Measurements from ENCODE around the gene DNM3.

The DNM3 gene

DNA sequence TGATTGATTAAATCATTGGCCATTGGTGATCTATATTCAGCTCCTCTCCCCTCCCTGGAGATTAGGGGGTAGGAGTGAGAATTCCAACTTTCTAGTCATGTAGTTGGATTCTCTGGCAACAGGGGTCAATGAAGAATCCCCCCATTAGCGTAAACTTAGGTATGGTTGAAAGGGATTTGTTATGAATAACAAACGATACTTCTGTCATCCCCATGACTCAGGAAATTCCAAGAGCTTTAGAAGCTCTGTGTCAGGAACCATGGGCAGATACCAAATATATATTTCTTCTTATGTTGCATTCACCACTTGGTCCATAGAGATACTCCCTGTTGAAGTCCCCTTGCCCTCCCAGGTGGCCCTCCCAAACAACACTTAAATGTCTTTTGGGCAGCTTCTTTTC lies 124.5 kb downstream of the DNM3 start:
- no peak overlapping the region for H3K4me3 ChIP-seq (ENCODE audit: low read depth, low read length)
- TF ChIP-seq, protein P1, sequence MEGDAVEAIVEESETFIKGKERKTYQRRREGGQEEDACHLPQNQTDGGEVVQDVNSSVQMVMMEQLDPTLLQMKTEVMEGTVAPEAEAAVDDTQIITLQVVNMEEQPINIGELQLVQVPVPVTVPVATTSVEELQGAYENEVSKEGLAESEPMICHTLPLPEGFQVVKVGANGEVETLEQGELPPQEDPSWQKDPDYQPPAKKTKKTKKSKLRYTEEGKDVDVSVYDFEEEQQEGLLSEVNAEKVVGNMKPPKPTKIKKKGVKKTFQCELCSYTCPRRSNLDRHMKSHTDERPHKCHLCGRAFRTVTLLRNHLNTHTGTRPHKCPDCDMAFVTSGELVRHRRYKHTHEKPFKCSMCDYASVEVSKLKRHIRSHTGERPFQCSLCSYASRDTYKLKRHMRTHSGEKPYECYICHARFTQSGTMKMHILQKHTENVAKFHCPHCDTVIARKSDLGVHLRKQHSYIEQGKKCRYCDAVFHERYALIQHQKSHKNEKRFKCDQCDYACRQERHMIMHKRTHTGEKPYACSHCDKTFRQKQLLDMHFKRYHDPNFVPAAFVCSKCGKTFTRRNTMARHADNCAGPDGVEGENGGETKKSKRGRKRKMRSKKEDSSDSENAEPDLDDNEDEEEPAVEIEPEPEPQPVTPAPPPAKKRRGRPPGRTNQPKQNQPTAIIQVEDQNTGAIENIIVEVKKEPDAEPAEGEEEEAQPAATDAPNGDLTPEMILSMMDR (IDR thresholded peaks at IDR 0.05; ENCODE audit: insufficient read depth, low read depth, low read length, missing control alignments): no peak
- no peak for DNase-seq (ENCODE audit: low read depth)

DNA sequence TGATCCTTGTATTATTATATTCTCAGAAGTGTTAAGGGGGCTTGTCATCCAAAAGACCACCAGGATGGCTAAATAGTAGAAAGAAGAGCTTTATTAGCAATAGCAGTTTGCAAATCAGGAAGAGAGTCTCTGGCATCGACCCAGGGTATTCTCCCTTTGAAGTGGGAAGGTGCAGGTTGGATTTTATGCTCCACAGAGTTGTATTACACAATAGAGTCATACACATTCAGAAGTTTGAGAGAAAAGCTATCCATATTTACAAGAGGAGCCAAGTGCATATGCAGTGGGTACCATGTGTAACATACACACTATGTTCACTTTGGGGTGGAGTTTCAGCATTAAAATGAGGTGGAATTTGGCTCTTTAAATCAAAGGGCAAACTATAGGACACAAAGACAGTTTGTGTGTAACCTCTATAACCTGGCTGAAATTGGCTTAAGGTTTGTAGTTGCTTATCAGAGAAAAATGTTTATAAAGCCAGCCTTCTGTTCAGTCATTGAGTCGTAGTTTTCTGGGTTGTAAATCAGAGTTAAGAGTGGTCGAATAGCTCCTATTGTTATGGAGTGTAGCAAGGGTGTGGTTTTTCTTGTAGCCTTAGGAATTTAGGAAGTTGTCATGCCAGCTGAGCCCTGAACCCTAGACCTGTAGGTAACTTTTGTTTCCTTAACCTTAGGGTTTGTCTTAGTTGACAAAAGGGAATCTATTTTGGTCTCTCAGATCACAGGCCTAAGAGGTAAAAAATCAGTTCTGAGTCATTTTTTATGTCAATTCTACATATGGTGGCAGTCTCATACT lies 125.3 kb downstream of the DNM3 start:
- DNase-seq (ENCODE audit: low read depth): no peak
- no peak overlapping the region for H3K4me3 ChIP-seq (ENCODE audit: low read depth, low read length)
- TF ChIP-seq, protein P1 (IDR thresholded peaks at IDR 0.05; ENCODE audit: insufficient read depth, low read depth, low read length, missing control alignments): no peak

DNA sequence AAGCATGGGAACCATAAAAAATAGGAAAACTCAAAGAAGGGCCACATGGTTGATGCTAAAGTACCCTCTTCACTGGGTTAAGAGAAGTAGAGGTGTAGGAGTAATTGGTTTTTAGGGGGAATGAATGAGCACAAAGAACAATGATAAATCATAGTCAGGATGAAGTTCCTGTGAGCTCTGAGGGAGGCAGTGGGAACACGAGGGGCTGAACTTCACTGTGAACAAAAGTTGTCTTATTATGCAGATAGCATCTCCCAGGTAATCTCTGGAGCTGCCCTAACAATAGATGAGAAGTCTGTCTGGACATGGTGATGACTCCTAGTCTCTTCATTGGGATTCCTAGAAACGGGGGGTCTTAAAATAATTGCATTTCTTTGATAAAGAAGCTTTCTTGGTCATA lies 127.9 kb downstream of the DNM3 start:
- TF ChIP-seq, protein P1 (IDR thresholded peaks at IDR 0.05; ENCODE audit: insufficient read depth, low read depth, low read length, missing control alignments): no peak
- DNase-seq (ENCODE audit: low read depth): no peak
- H3K4me3 ChIP-seq (ENCODE audit: low read depth, low read length): no peak overlapping the region

DNA sequence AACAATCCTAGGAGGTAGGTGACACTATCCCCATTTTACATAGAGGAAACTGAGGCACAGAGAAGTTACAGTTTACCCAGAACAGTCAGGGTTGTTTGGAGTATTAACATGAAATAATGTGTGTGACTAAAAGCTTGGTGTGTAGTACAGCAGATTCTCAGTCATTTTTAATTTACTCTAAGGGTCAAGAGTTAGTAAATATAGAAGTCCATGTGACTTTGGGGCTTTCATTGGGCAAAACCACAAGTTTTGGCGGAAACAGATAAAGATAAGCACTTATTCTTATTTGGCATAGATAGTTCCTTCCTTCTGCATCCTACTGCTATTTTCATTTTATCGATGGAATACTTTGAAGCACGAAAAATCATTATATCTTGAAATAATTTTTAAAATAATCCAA lies 128.5 kb downstream of the DNM3 start:
- TF ChIP-seq, protein P1 (IDR thresholded peaks at IDR 0.05; ENCODE audit: insufficient read depth, low read depth, low read length, missing control alignments): no peak
- no peak for DNase-seq (ENCODE audit: low read depth)
- H3K4me3 ChIP-seq (ENCODE audit: low read depth, low read length): no peak overlapping the region

DNA sequence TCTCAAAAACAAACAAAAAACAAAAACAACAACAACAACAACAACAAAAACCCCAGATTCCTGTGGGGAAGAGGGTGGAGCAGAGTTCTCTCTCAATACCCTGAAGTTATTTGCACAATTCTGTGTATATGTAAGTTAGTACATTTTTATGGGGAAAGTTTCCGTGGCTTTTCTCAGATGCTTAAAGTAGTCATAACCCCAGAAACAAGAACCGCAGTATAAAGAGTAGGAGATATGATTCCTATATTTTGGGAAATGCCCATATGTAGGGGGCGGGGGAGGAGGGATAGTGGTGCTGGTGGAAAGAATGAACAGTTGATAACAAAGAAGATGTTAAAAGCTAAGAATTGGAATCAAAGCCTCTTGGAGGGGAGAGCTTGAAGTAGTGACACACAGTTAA lies 131.5 kb downstream of the DNM3 start:
- no peak for DNase-seq (ENCODE audit: low read depth)
- H3K4me3 ChIP-seq (ENCODE audit: low read depth, low read length): no peak overlapping the region
- TF ChIP-seq, protein P1 (IDR thresholded peaks at IDR 0.05; ENCODE audit: insufficient read depth, low read depth, low read length, missing control alignments): no peak

DNA sequence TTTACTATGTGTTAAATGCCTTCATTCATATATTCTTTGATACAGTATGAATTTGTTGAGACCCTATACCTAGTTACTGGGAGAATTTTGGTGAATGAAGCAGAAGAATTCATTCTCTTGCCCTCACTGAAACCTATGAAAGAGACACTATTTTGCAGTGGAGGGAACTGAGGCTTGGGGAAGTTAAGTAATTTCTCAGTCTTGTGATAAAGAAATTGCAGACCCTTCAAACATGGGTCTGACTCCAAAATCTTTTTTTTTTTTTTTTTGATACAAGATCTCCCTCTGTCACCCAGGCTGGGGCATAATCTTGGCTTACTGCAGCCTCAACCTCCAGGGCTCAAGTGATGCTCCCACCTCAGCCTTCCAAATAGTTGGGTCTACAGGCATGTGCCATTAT lies 132.1 kb downstream of the DNM3 start:
- no peak for DNase-seq (ENCODE audit: low read depth)
- TF ChIP-seq, protein P1 (IDR thresholded peaks at IDR 0.05; ENCODE audit: insufficient read depth, low read depth, low read length, missing control alignments): no peak

DNA sequence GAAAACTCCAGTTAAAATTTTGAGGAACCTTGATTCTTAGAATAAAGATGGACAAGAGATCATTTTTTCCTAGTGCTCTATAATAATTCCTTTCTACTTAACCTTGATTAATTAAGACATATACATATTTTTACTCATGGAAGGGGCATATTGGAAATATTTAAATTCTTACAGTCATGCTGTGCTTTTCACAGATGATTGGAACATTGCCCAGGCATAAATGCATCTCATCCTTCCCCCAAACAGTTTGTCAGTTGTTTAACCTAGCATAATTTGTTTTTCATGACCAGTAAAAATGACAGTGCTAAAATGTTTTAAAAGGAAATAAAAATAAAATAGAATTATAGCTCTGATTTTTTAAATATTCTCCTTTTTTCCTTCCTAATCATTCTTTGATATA lies 140.0 kb downstream of the DNM3 start:
- DNase-seq (ENCODE audit: low read depth): no peak
- H3K4me3 ChIP-seq (ENCODE audit: low read depth, low read length): no peak overlapping the region
- TF ChIP-seq, protein P1 (IDR thresholded peaks at IDR 0.05; ENCODE audit: insufficient read depth, low read depth, low read length, missing control alignments): no peak

More for the DNA sequence above, 132.1 kb downstream of the DNM3 start:
- H3K4me3 ChIP-seq (ENCODE audit: low read depth, low read length): no peak overlapping the region
